Left lung (tissue), 10 donors: ENCODE measurements around the gene PLEKHD1. TPM values are rescaled to one million over a fixed set of nuclear protein-coding genes. Genes with fewer than 3 reads are reported as not detected.
A peak's percentile ranks its signal among the peaks of the same experiment; 100 is the strongest.

Experiments
- ATAC-seq: fragments of 200-7000 bp; cut with Tn5 transposase; one replicate; pipeline ENCODE4 v1.9.1; 2020; ENCODE audit warnings: moderate library complexity
- DNase-seq, 4 donors: peaks; one replicate each; pipeline ENCODE4 v3.0.0-alpha.2; 2013 to 2020
- H3K27ac ChIP-seq, 2 donors: fragments of 200-600 bp; sonication (generic) in 1 of 2; one replicate each; pipeline versions ENCODE4 v1.5.0 to v1.8.0; 2020 to 2021
- H3K27me3 ChIP-seq, 2 donors: fragments of 200-600 bp; sonication (generic) in 1 of 2; one replicate each; pipeline versions ENCODE4 v1.5.0 to v1.8.0; 2020 to 2021
- H3K36me3 ChIP-seq, 2 donors: fragments of 200-600 bp; sonication (generic) in 1 of 2; one replicate each; pipeline versions ENCODE4 v1.5.0 to v1.8.0; 2020 to 2021
- H3K4me1 ChIP-seq, 2 donors: fragments of 200-600 bp; one replicate each; pipeline ENCODE4 v1.8.0; 2021
- H3K4me3 ChIP-seq, 2 donors: fragments of 200-600 bp; sonication (generic) in 1 of 2; one replicate each; pipeline versions ENCODE4 v1.5.0 to v1.8.0; 2020 to 2021; ENCODE audit warnings: mild to moderate bottlenecking in 1 of 2
- H3K9me3 ChIP-seq, 2 donors: fragments of 200-600 bp; sonication (generic) in 1 of 2; one replicate each; pipeline versions ENCODE4 v1.5.0 to v1.8.0; 2020 to 2021
- intact Hi-C, 2 donors: fragments of 100-400 bp; cut with DNase I; formaldehyde crosslinking; loops; one replicate each; pipeline versions ENCODE4 v1.11.2 to v1.14.2; 2022
- polyA plus RNA-seq, 6 donors: library from polyadenylated mRNA; unstranded; fragments of 120-200 nt; gene quantifications; one replicate each; pipeline ENCODE4 v1.2.1, GENCODE V29; 2013; ENCODE audit not compliant: insufficient read length in 6 of 6
- total RNA-seq, 2 donors: library from RNA; stranded (reverse); fragmentation: NEBNext Ultra II Directional; extraction: Animal tissue kit (Norgen Biotek cat#: 25700); gene quantifications; one replicate each; pipeline ENCODE4 v1.2.1, GENCODE V29; 2021
- TF ChIP-seq, protein P1 (sequence below), 2 donors: fragments of 200-600 bp; sonication (generic) in 1 of 2; IDR thresholded peaks; one replicate each; pipeline versions ENCODE4 v1.5.0 to v1.8.0; 2021; ENCODE audit warnings: antibody characterized with exemption in 2 of 2
- donor health status: DM: no; HTN: yes; CAD: no.
- donor health status: DM: no; HTN: no; CAD: no.

PLEKHD1 gene
- total and polyA plus RNA-seq, 8 donors: 0.11 to 0.61 (median 0.18) TPM

DNA sequence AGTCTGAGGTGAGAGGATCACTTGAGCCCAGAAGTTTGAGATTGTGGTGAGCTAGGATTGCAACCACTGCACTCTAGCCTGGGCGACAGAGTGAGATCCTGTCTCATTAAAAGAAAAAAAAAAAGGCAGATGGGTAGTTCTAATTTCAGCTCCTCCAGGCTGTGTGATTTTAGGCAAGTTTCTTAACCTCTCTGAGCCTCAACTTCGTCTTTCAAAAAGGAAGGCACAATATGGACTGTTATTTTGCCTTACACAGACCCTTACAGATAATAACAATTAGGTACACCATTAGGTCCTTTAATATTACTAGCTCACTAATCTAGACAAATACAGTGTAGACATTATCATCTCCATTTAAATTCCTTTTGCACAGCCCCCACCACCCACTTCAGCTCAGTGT is 94.9 kb downstream of the PLEKHD1 start:
- intact Hi-C loops: no loop called here
- ATAC-seq: no peak
- Histone ChIP-seq H3K27me3 (peaks cover 17 to 43% of the 10 kb centered on the region in 2 donors), H3K4me1 (peaks cover 2 to 5% of the 10 kb centered on the region in 2 donors), H3K4me3 (no peak overlapping the region), H3K27ac (no peak overlapping the region), H3K36me3 (no peaks in the 10 kb centered on the region), H3K9me3 (no peaks in the 10 kb centered on the region)
- no peak for DNase-seq
- TF ChIP-seq, protein P1, sequence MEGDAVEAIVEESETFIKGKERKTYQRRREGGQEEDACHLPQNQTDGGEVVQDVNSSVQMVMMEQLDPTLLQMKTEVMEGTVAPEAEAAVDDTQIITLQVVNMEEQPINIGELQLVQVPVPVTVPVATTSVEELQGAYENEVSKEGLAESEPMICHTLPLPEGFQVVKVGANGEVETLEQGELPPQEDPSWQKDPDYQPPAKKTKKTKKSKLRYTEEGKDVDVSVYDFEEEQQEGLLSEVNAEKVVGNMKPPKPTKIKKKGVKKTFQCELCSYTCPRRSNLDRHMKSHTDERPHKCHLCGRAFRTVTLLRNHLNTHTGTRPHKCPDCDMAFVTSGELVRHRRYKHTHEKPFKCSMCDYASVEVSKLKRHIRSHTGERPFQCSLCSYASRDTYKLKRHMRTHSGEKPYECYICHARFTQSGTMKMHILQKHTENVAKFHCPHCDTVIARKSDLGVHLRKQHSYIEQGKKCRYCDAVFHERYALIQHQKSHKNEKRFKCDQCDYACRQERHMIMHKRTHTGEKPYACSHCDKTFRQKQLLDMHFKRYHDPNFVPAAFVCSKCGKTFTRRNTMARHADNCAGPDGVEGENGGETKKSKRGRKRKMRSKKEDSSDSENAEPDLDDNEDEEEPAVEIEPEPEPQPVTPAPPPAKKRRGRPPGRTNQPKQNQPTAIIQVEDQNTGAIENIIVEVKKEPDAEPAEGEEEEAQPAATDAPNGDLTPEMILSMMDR (IDR thresholded peaks at IDR 0.05): no peak

DNA sequence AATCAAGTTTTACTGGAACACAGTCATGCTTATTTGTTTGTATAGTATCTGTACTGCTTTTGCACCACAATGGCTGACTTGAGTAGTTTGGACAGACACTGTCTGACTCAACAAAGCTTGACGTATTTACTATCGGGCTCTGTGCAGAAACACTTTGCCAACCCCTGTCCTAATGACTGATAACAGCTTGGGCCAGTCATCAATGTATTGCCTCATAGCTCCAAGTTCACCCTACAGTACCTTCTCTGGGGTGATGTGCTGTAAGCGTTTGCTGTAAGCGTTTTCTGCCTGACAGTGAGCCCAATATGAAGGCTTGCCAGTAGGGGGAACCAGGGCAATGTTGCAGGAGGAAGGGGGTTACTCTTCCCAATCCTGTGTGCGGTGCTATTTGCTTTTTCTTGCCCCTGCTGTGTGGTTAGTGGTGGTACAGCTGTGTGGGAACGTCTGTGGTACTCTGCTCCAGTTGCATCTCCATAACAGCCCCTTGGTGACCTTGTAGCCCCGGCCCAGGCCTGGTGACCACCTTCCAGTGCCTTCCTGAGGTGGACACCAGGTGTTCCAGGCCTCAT is 95.6 kb downstream of the PLEKHD1 start:
- no peak overlapping the region for H3K27ac ChIP-seq
- H3K36me3 ChIP-seq: no peaks in the 10 kb centered on the region
- peak; percentile 69 for ATAC-seq
- H3K4me1 ChIP-seq: no peaks in the 10 kb centered on the region
- no peaks in the 10 kb centered on the region for H3K9me3 ChIP-seq
- DNase-seq: no peak
- TF ChIP-seq, protein P1 (IDR thresholded peaks at IDR 0.05): peak in 1 of 2 donors; percentile 33
- no peak overlapping the region for H3K4me3 ChIP-seq
- H3K27me3 ChIP-seq: peaks cover 11 to 37% of the 10 kb centered on the region in 2 donors
- intact Hi-C loops: no loop called here

Other genes with a start within 250 kb of the PLEKHD1 start
- 1 to 10 TPM; 2.4 to 3.0 TPM for gene GALNT16, start 224.6 kb upstream of the PLEKHD1 start, total RNA-seq
- gene GALNT16, start 224.6 kb upstream of the PLEKHD1 start, polyA plus RNA-seq: 1 to 10 TPM; 2.8 to 5.0 (median 3.8) TPM
- 100 to 1,000 TPM; 134 to 158 TPM for gene ERH, start 86.4 kb upstream of the PLEKHD1 start, total RNA-seq
- gene ERH, start 86.4 kb upstream of the PLEKHD1 start, polyA plus RNA-seq: 100 to 1,000 TPM; 265 to 309 (median 288) TPM
- gene SLC39A9, start 86.0 kb upstream of the PLEKHD1 start, total RNA-seq: 10 to 100 TPM; 64.8 to 66.4 TPM
- gene SLC39A9, start 86.0 kb upstream of the PLEKHD1 start, polyA plus RNA-seq: 10 to 100 TPM; 61.6 to 75.8 (median 70.8) TPM
- gene CCDC177, start 90.1 kb downstream of the PLEKHD1 start, total RNA-seq: not detected
- under 1 TPM in 2 of 6 donors, not detected in 4; 0.04 to 0.05 TPM for gene CCDC177, start 90.1 kb downstream of the PLEKHD1 start, polyA plus RNA-seq
- gene SUSD6, start 126.9 kb downstream of the PLEKHD1 start, total RNA-seq: 10 to 100 TPM; 63.8 to 77.4 TPM
- 10 to 100 TPM; 27.7 to 33.9 (median 29.6) TPM for gene SUSD6, start 126.9 kb downstream of the PLEKHD1 start, polyA plus RNA-seq